H9 (cell line): ENCODE results near the gene TRIB2. TPM values are rescaled to one million over a fixed set of nuclear protein-coding genes. Genes with fewer than 3 reads are reported as not detected.

Source experiments
- DNase-seq: peaks from one replicate; pipeline ENCODE4 v3.0.0-alpha.2; 2017
- H2AFZ ChIP-seq: one replicate; pipeline ENCODE4 v1.6.1; 2013; ENCODE audit warnings: mild to moderate bottlenecking, low read length, control low read depth, moderate library complexity
- H2AK5ac ChIP-seq: 2 replicates; pipeline ENCODE4 v1.6.1; 2013; ENCODE audit warnings: low read length, control low read depth, mixed read lengths; ENCODE audit not compliant: insufficient read length
- H2BK120ac ChIP-seq: one replicate; pipeline ENCODE4 v1.6.1; 2013; ENCODE audit warnings: low read depth, mild to moderate bottlenecking, low read length, control low read depth, inconsistent platforms; ENCODE audit not compliant: poor library complexity, severe bottlenecking
- H2BK12ac ChIP-seq: 2 replicates; pipeline ENCODE4 v1.6.1; 2013; ENCODE audit warnings: low read length, control low read depth, mixed read lengths, low read depth; ENCODE audit not compliant: insufficient read length
- H2BK15ac ChIP-seq: 2 replicates; pipeline ENCODE4 v1.6.1; 2013; ENCODE audit warnings: low read depth, low read length, control low read depth
- H2BK20ac ChIP-seq: one replicate; pipeline ENCODE4 v1.6.1; 2013; ENCODE audit warnings: low read depth, mild to moderate bottlenecking, low read length, control low read depth, inconsistent platforms; ENCODE audit not compliant: poor library complexity, severe bottlenecking
- H2BK5ac ChIP-seq: 2 replicates; pipeline ENCODE4 v1.6.1; 2013; ENCODE audit warnings: low read length, control low read depth, mixed read lengths; ENCODE audit not compliant: insufficient read length
- H3K14ac ChIP-seq: 2 replicates; pipeline ENCODE4 v1.6.1; 2013; ENCODE audit warnings: low read length, control low read depth; ENCODE audit not compliant: insufficient read depth
- H3K18ac ChIP-seq: 2 replicates; pipeline ENCODE4 v1.6.1; 2013; ENCODE audit warnings: low read depth, mild to moderate bottlenecking, mixed read lengths, low read length, control low read depth; ENCODE audit not compliant: insufficient read length
- H3K23ac ChIP-seq: 2 replicates; pipeline ENCODE4 v1.6.1; 2013; ENCODE audit warnings: low read length, control low read depth, mixed read lengths, low read depth; ENCODE audit not compliant: insufficient read length
- H3K23me2 ChIP-seq: 2 replicates; pipeline ENCODE4 v1.6.1; 2013; ENCODE audit warnings: low read depth, mild to moderate bottlenecking, mixed read lengths, low read length, control low read depth; ENCODE audit not compliant: insufficient read length, poor library complexity, severe bottlenecking
- H3K27ac ChIP-seq: 2 replicates; pipeline ENCODE4 v1.5.1; 2013; ENCODE audit warnings: low read length, control low read depth, mixed read lengths, low read depth; ENCODE audit not compliant: insufficient read length
- H3K27me3 ChIP-seq: 2 replicates; pipeline ENCODE4 v1.6.1; 2013; ENCODE audit warnings: low read length, control low read depth, inconsistent platforms; ENCODE audit not compliant: insufficient read depth
- H3K4ac ChIP-seq: 2 replicates; pipeline ENCODE4 v1.6.1; 2013; ENCODE audit warnings: low read depth, mild to moderate bottlenecking, control low read depth, inconsistent platforms, low read length, moderate library complexity
- H3K4me1 ChIP-seq: 2 replicates; pipeline ENCODE4 v1.6.1; 2013; ENCODE audit warnings: low read length, control low read depth, inconsistent platforms; ENCODE audit not compliant: insufficient read depth
- H3K4me2 ChIP-seq: 2 replicates; pipeline ENCODE4 v1.6.1; 2013; ENCODE audit warnings: low read length, control low read depth, mixed read lengths; ENCODE audit not compliant: insufficient read length, insufficient read depth
- H3K56ac ChIP-seq: 2 replicates; pipeline ENCODE4 v1.6.1; 2013; ENCODE audit warnings: low read depth, mild to moderate bottlenecking, mixed read lengths, low read length, control low read depth; ENCODE audit not compliant: insufficient read length
- H3K79me1 ChIP-seq: 2 replicates; pipeline ENCODE4 v1.6.1; 2013; ENCODE audit warnings: low read depth, mild to moderate bottlenecking, moderate library complexity, low read length, control low read depth, inconsistent platforms; ENCODE audit not compliant: insufficient read depth, poor library complexity, severe bottlenecking
- H3K79me2 ChIP-seq: 2 replicates; pipeline ENCODE4 v1.6.1; 2013; ENCODE audit warnings: low read length, control low read depth, inconsistent platforms; ENCODE audit not compliant: insufficient read depth
- H3K9ac ChIP-seq: 2 replicates; pipeline ENCODE4 v1.6.1; 2013; ENCODE audit warnings: low read length, control low read depth, mixed read lengths; ENCODE audit not compliant: insufficient read length; ENCODE audit errors: extremely low read depth
- H3K9me3 ChIP-seq: one replicate; pipeline ENCODE4 v1.6.1; 2013; ENCODE audit warnings: low read depth, low read length, inconsistent platforms; ENCODE audit not compliant: control insufficient read depth
- H3T11ph ChIP-seq: one replicate; pipeline ENCODE4 v1.6.1; 2013; ENCODE audit warnings: mild to moderate bottlenecking, low read length, control low read depth, inconsistent platforms
- H4K20me1 ChIP-seq: one replicate; pipeline ENCODE4 v1.6.1; 2013; ENCODE audit not compliant: control insufficient read depth, insufficient read length, insufficient read depth
- H4K5ac ChIP-seq: 2 replicates; pipeline ENCODE4 v1.6.1; 2013; ENCODE audit warnings: low read depth, mild to moderate bottlenecking, mixed read lengths, low read length, control low read depth; ENCODE audit not compliant: insufficient read length
- H4K8ac ChIP-seq: replicated peaks from 2 replicates; pipeline ENCODE4 v1.6.1; 2013; ENCODE audit warnings: low read length, control low read depth, mixed read lengths, low read depth; ENCODE audit not compliant: insufficient read length
- H4K91ac ChIP-seq: 2 replicates; pipeline ENCODE4 v1.6.1; 2013; ENCODE audit warnings: low read depth, mild to moderate bottlenecking, moderate library complexity, mixed read lengths, low read length, control low read depth; ENCODE audit not compliant: insufficient read length
- H3K27ac Mint-ChIP-seq, 3 experiments: 2 replicates in 2 of 3; 3 replicates in 1 of 3; pipeline ENCODE4 v1.8.0; 2020 to 2021; ENCODE audit warnings: mixed read lengths in 3 of 3, mild to moderate bottlenecking in 1 of 3, moderate library complexity in 1 of 3
- H3K27me3 Mint-ChIP-seq: 2 replicates; pipeline ENCODE4 v1.8.0; 2021; ENCODE audit warnings: low read depth, mild to moderate bottlenecking, moderate library complexity, mixed read lengths
- H3K36me3 Mint-ChIP-seq, 3 experiments: 2 replicates in 2 of 3; 3 replicates in 1 of 3; pipeline ENCODE4 v1.8.0; 2020 to 2021; ENCODE audit warnings: low read depth in 3 of 3, mixed read lengths in 3 of 3; ENCODE audit not compliant: insufficient read depth in 1 of 3
- H3K4me1 Mint-ChIP-seq, 2 experiments: 2 replicates each; pipeline ENCODE4 v1.8.0; 2020; ENCODE audit warnings: mixed read lengths in 2 of 2
- H3K4me3 Mint-ChIP-seq, 2 experiments: 2 replicates in 1 of 2; 3 replicates in 1 of 2; pipeline ENCODE4 v1.8.0; 2020 to 2021; ENCODE audit warnings: mild to moderate bottlenecking in 2 of 2, mixed read lengths in 2 of 2, moderate library complexity in 1 of 2
- H3K9me3 Mint-ChIP-seq, 2 experiments: 2 replicates in 1 of 2; 3 replicates in 1 of 2; pipeline ENCODE4 v1.8.0; 2020; ENCODE audit warnings: mild to moderate bottlenecking in 2 of 2, mixed read lengths in 2 of 2, moderate library complexity in 1 of 2
- CTCF ChIP-seq: fragments of 200-600 bp; sonication (generic); conservative IDR thresholded peaks from 3 replicates; pipeline ENCODE4 v1.8.0; 2021; ENCODE audit warnings: antibody characterized with exemption, mild to moderate bottlenecking
- WGBS: extraction: QIAGEN DNeasy Blood & Tissue Kit; methylation state at CpG from one replicate; pipeline ENCODE4 v1.1.7; 2013; ENCODE audit warnings: missing lambda C conversion rate, low lambda C conversion rate, mixed read lengths; ENCODE audit not compliant: insufficient read length; ENCODE audit errors: extremely low coverage; 5-methylcytosine and 5-hydroxymethylcytosine counted together
- total RNA-seq: library from RNA; stranded (reverse); gene quantifications from 2 replicates; pipeline ENCODE4 v1.2.1, GENCODE V29; 2021

The TRIB2 gene
- total RNA-seq, 1 experiment from 2014 or later, result 41.9 TPM

- Histone ChIP-seq H2AFZ (no peak overlapping the region), H3K27me3 (no peaks in the 10 kb centered on the region), H2BK20ac (no peak overlapping the region), H4K5ac (no peak overlapping the region), H3K9ac (no peak overlapping the region), H3K14ac (no peak overlapping the region), H3K4ac (no peak overlapping the region), H4K20me1 (no peaks in the 10 kb centered on the region), H3K56ac (no peak overlapping the region), H2BK15ac (no peak overlapping the region), H3K23me2 (no peaks in the 10 kb centered on the region), H3K9me3 (no peaks in the 10 kb centered on the region), H3K4me2 (no peak overlapping the region), H2BK12ac (no peak overlapping the region), H3K4me1 (no peaks in the 10 kb centered on the region), H4K8ac (no peak overlapping the region), H3T11ph (no peak overlapping the region), H3K79me1 (no peaks in the 10 kb centered on the region), H3K18ac (no peak overlapping the region), H2BK120ac (no peak overlapping the region), H3K23ac (no peak overlapping the region), H3K79me2 (no peaks in the 10 kb centered on the region), H2BK5ac (no peak overlapping the region), H3K27ac (no peak overlapping the region), H4K91ac (no peak overlapping the region), H2AK5ac (no peak overlapping the region)
- peaks cover 0 to 3% (median 0%) of the 10 kb centered on the region in 3 experiments; a peak in 3 of 7 replicates for H3K36me3 Mint-ChIP-seq
- H3K4me3 Mint-ChIP-seq, result no peak overlapping the region
- no CpG with 5 or more reads among the region's 4 CpGs for WGBS
- no peaks in the 10 kb centered on the region; the same call in 1 of the 2 replicates for H3K27me3 Mint-ChIP-seq
- no peak for DNase-seq
- peaks cover 4 to 15% of the 10 kb centered on the region in 2 experiments; a peak in 4 of 5 replicates for H3K9me3 Mint-ChIP-seq
- H3K27ac Mint-ChIP-seq, result no peak overlapping the region
- H3K4me1 Mint-ChIP-seq, result peaks cover 0 to 6% of the 10 kb centered on the region in 2 experiments; a peak in 1 of 4 replicates
- no peak for TF ChIP-seq CTCF
These were observed 40.0 kb upstream of the TRIB2 start for GRCh38 chr2:12676771-12677170.
